Iris pigment epithelial cell (primary cell): ENCODE data around the gene BTBD9.

Experiments used
- DNase-seq: peaks from one replicate; pipeline ENCODE4 v3.0.0-alpha.2; 2011; ENCODE audit warnings: low read depth

The BTBD9 gene

DNA sequence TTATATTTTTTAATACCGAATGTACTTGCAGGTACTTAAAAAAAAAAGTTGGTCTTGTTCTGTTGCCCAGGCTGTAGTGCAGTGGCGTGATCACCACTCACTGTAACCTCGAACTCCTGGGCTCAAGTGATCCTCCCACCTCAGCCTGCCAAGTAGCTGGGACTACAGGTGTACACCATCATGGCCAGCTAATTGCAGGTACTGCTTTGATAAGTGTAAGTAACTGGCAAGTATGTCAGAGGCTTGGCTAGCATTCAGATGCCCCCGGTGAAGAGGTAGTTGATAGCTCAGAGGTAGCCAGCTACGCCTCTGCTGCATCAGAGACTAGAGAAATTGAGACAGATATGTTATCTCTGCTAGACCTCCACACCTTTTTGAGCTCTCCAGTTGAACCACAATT lies 40.5 kb downstream of the BTBD9 start:
- no peak for DNase-seq

DNA sequence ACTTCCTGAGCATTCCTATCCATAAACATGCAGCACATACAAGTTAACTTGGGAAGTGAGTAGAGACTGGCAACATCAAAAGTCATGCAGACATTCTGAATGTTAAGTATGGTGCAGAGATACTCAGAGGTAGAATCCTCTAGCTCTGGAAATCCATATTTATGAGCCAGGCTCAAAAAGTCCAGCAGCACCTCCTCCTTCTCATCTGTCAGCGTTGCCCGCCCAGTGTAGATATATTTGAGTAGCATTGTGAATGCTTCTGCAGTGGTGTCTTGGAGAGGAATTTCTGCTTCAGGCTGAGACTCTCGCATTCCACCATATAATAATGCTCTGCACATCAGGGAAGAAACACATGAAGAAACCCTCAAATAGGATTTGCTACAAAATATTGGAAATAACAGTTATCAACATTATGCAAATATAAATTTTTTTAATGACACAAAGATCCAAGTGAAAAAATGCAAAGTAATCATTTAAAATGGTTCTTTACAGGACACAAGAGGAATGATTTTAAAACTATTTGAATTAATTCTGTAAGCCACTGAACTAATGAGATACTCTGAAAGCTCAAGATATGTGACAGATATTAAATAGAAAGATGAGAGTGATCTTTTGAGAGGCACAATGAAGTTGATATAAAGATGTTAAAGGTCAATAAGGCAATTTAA lies 45.6 kb downstream of the BTBD9 start:
- DNase-seq = no peak

DNA sequence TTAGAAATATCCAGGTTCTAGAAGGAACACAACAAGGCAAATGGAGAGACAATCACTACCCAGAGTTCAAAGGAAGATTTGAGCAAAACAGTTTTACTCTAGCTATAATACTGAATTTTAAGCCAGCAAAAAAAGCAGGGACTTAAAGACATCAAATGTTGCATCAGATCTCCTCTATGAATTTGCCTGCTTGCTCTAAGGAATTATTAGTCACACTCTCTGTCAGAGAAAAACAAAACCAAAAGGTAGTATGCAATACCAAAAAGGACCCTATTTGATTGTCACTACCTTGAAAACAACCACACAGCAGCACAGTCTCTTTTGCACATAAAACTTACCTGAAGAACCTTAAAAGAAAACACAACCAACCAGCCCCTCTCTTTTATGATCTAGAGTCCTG lies 46.3 kb downstream of the BTBD9 start:
- peak; percentile 50 for DNase-seq

DNA sequence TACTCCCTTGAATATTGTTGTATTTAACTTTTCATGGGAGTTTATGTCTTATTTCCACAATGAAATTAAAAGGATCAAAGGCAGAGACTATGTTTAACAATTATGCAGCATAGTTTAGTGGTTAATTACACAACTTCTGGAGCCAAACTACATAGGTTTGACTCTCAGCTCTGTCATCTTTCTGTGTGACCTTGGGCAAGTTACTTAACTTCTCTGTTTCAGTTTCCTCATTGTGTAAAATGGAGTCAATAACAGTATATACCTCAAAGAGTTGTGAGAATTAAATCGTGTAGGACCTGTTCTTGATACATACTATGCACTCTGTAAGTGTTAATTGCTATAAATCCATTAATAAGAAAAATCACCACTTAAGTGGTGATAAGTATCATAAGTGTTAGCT lies 48.3 kb downstream of the BTBD9 start:
- DNase-seq = no peak

DNA sequence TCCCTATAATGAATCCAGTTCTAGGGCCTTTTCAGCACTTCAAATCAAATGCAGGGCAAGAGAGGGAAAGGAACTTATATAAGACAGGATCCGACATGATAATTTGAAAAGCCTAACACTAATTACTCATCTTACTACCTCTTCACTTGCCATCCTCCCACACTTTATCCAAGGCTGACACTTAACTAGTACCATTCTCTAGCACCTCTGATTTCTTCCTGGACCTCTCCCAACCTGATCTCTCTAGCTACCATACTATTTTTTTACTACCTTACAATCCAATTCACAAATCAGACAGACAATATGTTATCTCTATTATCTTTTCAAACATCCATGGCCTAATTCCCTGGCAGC lies 50.4 kb downstream of the BTBD9 start:
- no peak for DNase-seq

DNA sequence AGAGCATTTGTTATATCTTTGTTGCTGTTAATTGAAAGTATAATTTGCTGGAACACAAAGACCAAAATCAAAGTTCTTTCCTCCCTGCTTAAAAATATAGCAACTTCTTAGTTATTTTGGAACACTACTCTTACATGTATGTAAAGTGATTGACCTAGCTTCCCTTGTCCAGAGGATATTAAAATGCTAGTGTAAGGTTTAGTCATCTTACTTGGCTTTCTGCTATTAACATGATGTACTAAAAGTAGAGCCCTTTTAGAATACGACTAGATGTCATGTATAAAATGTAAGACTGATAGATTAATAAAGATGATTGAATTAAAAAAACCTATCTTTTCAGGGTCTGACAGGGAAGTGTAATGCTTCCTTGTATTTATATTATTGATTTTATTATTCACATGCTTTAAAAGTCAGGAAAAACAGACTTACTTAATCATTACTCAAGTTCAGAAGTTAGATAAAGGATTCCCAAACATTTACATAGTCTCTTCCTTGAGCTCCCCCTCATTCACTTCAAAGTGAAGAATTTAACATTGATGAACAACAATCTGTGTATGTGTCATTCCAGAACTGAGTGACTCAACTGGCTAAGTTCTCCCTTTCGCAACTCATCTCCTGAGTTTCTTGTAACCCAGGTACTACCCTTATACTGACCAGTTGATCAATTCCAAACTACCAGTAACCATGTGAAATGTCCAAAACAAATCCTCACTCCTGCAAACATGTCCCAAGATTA lies 50.9 kb downstream of the BTBD9 start:
- DNase-seq = peak; percentile 85

DNA sequence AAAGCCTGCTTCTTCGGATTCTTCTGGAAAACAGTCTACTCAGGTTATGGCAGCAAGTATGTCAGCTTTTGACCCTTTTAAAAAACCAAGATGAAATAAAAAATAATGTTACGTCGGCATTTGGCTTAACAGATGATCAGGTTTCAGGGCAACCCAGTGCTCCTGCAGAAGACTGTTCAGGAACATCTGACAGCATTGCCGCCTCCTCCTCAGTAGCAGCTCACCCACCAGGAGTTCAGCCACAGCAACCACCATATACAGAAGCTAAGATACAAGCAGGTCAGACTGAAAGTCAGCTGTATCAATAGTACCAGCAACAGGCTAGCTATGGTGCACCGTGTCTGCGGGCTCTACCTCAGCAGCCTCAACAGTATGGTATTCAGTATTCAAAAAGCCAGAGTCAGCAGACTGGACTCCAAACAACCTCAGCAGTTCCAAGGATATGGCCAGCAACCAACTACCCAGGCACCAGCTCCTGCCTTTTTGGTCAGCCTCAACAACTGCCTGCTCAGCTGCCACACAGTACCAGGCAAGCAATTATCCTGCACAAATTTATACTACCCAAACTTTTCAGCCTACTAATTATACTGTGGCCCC lies 51.9 kb downstream of the BTBD9 start:
- no peak for DNase-seq

DNA sequence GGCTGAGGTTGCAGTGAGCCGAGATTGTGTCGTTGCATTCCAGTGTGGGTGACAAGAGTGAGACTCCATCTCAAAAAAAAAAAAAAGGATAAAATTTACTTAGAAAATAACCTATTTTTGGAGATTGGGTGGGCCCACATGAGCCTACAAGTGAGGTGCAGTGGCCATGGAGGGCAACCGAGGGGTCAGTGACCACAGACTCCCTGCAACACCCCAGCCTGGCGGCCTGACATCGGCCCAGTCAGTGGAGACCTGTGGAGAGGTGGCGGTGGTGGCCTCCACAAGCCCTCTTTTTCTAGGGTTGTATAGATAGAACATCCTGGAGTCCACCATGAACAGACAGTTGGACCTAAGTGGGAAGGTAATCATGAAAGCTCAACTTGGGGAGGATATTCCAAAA lies 52.7 kb downstream of the BTBD9 start:
- no peak for DNase-seq

DNA sequence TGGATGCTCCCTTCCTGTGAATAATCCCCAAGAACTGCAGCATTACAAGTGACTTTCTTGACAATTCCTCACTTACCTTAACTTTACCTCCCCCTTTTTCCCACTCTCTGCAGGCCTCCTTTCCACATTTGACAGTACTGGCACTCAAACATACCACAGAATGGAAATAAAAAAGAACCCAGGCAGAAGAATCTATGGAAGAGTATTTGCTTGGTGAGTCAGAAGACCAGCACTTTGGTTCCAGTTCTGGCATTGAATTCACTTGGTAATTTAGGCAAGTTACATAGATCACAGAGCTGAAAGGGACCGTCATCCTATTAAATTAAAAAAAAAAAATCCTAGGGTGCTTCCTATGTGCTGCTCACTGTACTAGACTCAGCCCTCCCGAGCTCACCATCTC lies 55.0 kb downstream of the BTBD9 start:
- no peak for DNase-seq

DNA sequence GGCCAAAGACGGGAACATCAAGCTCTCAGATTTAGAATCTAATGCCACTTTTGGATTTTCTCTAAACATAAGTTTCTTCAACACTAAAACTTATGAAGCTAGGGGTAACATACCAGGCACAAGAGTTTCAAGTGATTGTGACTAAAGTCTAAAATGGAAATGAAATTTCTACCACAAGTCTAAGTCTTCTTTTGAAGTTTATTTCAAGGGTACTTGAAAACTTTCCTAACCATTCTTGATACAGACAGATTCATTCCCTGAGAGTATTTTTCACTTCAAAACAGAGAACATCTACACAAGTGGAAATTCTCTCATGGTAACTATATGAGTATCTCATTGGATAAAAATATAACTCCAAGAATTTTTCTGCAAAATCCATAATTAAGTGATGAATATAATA lies 56.2 kb downstream of the BTBD9 start:
- no peak for DNase-seq

DNA sequence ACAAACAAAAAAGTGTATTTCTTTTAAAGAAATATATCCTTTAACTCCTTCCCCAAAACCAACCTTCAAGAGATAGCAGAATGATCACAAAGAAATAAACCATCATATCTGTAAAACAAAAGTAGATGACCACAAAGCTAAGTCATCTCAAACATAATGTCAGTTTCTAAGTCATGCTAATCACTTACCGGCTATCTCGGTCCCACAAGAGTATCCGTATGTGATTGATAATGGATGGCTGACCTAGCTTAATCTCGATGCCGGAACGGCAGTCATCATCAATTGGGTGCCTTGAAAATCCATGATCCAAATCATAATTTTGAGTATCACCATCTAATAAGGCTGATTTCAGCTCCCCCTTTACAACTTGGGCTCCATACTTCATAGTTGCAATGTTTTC lies 59.7 kb downstream of the BTBD9 start:
- DNase-seq = no peak

DNA sequence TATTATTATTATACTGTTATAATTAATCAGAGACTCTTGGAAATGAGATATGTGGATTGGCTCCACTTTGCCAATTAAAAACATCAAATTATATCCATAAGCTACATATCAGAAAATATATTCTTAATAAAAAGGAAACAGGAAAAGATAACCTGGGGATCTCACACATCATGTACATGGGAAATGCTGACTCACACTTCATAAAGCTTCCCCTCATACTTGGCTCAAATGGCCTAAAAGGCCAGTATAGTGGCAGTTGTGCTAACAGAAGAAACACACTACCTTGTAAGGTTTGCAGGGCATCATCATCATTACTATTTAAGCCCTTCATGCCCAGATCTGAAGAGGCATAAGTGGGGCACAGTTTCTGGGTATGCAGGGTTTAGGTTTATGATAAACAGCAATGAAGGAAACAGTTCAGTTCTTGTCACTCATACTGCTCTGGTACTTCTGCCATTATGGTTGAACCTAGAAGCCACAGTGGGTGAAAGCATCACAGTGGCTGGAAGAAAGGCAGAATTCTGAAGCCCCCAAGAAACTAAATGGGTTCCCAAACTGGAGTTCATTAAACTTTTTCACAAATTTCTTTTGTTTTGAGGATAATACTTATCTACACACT lies 60.6 kb downstream of the BTBD9 start:
- peak; percentile 58 for DNase-seq

DNA sequence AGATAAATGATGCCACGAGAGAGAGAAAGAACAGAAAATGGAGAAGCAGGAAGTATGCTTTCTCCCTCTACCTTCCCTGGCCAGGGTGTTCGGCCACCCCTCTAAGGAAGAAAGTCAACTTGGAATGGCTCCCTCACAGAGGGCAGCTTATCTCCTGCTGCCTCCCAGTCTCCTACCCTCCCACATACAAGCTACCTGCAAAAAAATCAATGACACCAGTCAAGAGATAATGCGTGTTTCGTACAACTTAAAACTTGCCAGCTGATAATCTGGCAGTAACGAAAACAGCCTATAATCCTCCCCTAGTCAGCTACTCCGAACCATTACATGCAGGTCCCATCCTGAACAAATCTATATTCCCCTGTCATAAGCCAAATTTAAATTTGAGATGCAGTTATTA lies 61.7 kb downstream of the BTBD9 start:
- DNase-seq = no peak

DNA sequence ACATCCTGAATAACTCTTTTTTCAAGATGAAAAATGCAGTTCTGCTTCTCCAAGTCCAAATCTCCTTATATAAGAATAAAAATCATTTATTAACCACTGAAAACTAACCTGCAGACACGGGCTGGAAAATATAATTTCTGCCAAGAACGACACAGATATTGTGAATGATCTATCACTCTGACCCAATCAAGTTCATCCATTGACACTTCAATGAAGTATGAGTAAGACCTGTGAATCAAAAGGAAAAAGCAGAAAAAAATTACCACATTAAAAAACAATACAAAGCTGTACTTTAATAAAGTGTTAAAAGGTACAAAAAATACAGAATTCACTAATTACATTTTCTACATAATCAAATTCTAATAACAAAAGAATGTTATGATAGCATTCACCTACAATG lies 62.2 kb downstream of the BTBD9 start:
- DNase-seq = no peak

DNA sequence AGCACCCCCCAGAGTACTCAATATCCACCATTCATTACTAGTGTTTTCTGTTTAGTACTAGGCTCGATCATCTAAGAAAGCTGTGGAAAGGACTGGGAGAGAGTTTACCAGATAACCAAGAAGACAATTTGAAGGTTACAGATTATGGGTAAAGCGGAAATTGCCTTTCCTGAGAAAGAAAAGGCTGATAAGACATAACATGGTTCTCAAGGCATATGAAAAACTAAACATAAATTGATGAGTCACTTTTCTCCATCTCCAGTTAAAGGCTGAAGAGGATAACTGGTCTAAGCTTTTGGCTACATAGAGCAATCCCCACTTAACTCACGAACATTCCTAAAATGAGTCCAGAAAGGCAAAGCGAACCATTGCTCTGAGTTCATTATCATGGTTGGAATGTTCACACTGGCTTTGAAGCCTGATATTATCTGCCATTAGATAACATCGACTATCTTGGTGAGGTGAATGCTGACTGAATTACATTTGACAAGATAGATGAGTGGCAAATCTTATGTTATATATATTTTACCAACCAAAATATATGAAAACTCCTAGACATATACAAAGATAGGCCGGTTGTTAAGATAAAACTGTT lies 65.8 kb downstream of the BTBD9 start:
- DNase-seq = peak; percentile 59

DNA sequence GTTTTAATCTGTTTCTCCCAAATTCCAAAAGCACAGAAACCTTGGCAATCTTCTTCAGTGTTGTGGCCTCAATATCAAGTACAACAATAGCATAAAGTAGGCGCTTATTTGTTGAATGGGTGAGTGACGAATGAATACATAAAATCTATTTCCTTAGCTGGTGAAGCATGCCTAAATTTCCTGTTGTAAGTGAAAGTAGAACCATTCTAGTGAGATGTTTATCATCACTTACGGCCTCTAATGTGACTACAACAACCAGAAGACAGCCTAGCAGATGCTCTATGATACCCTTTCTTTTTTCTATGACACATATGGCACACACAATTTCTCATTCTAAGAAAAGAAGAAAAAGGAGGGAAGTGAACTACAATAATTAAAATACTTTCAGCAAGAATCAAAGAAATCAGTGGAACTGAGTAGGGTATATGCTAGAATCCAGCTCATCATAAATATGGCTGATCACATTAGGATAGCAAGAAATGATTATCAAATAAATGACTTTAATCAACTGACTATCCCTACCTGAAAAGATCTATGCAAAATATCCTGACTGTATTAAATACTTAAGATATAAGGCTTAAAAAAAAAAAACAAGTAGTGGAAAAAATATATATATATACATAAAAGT lies 67.4 kb downstream of the BTBD9 start:
- DNase-seq = peak; percentile 21

DNA sequence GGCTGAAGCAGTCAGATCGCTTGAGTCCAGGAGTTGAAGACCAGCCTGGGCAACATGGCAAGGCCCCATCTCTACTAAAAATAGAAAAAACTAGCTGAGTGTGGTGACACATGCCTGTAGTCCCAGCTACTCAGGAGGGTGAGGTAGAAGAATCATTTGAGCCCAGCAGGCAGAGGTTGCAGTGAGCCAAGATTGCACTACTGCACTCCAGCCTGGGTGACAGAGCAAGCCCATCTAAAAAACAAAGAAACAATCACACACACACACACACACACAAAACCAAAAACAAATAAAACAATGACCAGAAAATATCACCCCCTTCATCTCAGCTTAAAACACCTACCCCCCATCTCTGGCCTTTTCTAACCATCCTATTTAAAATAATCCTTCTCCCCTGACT lies 68.0 kb downstream of the BTBD9 start:
- DNase-seq = no peak

DNA sequence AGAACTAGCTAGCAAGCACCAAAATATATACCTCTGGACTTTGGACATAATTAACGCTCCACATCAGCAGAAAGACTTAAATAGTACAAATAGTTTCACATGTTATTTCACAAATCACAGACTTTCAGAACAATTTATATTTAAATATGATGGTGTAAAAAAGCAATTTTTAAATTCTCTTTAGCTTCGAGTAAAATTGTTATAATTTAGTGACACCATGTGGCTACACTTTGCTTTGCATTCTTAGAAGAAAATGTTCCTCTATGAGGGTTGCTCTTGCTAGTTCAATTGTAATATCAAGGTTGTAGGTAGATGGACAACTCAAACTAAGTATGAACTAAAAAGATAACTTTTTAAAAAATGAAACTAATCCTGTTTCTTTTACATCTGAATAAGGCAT lies 69.0 kb downstream of the BTBD9 start:
- DNase-seq = peak; percentile 40

DNA sequence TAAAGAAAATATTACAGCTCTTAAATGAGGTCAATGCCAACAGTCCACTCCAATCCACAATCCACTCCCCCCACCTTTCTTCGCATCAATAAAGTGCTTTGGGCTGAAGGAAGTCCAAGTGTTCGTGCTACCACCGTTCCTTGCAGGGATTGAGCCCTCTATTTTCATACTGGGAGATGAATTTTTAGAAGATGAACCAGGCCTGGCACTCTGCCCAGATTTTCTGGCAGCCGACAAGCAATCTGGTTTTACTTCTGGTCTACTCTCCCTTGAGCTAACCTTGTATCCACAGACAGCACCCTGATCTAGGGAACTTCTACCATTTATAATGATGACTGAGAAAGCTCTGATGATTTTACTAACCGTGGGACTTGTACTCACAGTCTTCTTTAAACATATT lies 72.3 kb downstream of the BTBD9 start:
- peak; percentile 95 for DNase-seq

DNA sequence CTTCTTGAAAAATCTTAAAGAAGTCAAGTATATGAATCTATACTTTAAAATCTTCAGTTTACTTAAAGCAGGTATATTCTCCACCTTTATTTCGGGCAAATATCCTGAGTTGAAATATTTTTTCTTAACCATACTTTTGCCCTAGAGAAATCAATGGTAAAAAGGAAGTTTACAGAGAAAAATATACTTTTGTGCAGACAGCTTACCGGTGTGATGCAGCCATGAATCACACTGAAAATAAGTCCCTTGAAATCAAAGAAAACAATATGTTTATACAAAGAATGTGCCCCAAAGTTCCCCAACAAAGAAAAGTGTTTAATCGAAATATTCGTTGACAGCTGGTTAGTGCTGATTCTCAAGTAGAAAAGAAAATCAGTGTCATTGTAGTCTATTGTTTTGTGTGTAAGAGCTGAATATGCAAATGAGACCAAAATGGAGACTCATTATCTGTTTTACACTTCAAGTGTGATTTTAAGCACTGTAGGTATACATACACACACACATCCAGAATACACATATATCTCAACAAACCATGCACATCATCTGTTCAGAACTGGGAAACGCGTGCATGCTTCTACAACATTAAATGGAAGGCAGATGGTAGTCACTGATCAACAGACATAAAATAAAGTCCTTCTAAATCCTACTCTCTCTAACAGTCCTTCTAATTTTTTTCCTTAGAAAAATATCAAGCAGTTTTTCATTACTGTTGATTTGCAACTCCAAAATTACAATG lies 73.3 kb downstream of the BTBD9 start:
- DNase-seq = peak; percentile 29

DNA sequence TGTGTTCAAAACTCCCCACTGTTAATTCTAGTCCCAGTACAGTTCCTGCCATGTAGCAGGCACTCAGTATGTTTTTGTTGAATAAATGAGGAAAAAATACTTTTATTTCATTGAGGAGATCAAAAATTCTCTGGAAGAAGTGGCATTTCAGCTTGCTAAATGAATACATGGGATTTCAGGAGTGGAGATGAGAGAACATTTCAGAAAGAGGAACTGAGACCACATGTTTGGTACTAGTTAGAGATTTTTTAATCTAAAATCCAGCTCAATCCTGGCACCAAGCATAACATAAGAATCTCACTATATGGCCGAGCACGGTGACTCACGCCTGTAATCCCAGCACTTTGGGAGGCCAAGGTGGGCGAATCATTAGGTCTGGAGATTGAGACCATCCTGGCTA lies 75.4 kb downstream of the BTBD9 start:
- DNase-seq = no peak

DNA sequence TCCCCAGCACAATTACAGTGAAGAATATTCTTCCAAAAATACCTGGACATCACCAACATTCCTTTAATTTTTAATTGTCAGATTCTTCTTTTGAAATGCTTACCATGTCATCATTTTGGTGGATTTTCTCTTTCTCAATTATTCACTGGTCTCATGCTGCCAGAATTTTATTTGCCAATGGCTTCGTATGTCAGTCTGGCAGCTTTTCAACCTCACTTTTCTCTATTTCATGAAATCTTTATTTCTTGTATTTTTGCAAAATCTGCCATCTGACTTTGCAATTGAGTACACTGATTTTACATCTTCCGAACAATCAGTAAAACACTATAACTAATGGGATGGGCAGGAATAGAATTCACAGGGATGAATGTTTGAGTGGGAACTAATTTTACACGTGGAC lies 84.1 kb downstream of the BTBD9 start:
- no peak for DNase-seq
